ENCODE data around the gene CD302. TPM values are rescaled to one million over a fixed set of nuclear protein-coding genes. Genes with fewer than 3 reads are reported as not detected.
"Not testable (repeated sequence)": the region's sequence is repeated elsewhere in the genome, so short reads cannot be mapped to it uniquely, and the experiment has no call there.

Gene CD302
- total RNA-seq, 1 donor from 2014 or later, result 10.8 TPM

DNA sequence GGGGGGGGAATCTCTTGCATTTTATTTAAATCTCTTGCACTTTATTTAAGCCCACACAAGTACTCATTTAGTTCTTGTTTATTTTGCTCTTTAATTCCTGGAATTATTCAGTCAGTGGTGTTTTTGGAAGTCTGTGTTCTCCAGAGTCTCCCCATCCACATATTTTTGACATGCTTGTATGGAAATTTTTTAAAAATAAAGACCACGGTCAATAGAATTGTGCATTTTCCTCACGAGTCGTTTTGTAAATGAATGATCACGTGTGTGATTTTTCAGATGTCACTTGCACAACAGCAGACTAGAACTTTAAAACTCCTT, 824 bp downstream of the CD302 start:
- intact Hi-C loops (cut with DNase I), result loop anchor here (5.0 kb wide), 2 partner anchors 85 to 180 kb away; partner anchors contain the start of genes BAZ2B and MARCHF7
- no peak for DNase-seq (ENCODE audit: low spot score)

DNA sequence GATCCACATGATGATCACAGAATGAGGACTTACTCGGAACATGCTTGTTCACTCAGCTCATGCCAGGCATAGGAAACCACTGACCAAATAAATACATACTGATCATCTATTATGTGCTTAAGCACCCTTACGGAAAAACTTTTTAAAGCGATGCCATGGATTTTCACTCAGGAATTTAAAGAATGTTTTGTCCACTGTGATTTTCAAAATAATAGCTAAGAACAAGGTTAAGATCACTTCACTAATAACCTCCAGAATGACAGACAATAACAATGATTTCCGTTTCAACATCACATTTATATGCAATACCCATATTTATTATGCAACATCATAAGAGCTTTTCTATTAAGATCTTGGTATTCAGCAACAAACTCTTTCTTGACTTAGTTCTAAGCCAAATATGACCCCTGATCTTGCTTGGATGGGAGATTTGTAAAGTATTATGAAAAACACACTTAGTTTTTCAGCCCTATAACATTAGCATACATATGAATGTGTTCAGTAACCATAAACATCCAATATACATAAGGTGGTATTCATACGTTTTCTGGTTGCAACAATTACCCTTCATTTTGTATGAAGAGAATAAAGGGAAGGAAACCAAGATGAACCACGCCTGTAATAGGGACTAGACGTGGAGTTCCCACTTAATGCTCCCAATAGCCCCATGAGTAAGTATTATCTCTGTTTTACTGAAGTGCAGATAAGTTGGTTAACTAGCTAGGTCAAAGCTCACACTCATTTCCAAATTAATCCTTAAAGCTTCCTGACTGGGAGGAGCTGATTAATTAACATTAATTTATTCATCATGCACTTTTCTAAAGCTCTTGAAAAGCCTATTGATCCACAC, 1.9 kb downstream of the CD302 start:
- intact Hi-C loops (cut with DNase I), result loop anchor here (5.0 kb wide), 2 partner anchors 84 to 179 kb away; partner anchors contain the start of genes BAZ2B and MARCHF7
- DNase-seq (ENCODE audit: low spot score), result no peak

DNA sequence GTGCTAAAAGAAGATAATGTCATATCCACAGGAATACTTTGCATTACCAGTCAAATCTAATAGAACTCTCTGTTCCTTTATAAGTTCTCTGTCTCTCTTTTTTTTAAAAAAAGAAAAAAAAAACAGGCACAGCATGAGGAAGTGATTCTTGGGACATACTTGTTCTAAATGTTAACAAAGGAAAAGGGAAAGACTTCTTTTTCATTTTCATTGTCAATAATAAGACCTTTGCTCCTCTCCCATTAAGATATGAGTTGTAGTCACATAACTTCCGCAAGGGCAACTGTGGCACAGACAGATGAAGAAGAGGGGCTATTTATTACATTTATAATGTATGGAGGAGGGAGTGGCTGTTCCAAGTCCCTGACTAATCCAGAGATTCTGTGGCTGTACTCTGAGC, 4.7 kb downstream of the CD302 start:
- no peak for DNase-seq (ENCODE audit: low spot score)
- intact Hi-C loops (cut with DNase I), result no loop called here

DNA sequence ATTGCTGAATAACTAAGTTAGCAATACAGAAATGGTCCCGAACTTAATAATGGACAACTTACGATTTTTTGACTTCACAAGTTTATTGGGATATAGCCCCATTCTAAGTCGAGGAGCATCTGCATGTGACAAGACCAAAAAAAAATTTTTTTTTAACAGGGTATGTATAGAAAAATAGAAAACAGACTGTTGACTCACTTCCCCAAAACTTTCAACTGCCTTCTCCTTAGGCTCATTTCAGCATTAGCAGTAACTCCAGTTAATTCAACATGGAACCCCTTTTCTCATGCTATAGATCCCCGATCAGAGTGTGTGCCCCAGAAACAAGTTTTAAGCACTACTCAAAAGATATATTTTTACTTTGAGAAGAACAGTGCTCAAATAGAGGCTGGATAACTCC, 5.4 kb downstream of the CD302 start:
- intact Hi-C loops (cut with DNase I), result no loop called here
- no peak for DNase-seq (ENCODE audit: low spot score)

DNA sequence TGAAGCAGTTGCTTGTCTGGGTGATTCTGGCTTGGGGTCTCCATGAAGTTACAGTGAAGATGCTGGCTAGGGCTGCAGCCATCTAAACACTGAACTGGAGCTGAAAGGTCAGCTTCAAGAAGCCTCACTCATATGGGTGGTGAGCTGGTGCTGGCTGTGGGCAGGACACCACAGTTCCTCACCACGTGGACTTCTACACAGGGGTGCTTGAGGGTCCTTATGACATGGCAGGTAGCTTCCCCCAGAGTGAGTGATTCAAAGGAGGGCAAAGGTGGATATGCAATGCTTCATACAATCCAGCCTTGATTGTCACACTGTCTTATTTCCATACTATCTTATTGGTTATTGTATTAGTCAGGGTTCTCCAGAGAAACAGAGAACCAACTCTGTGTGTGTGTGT, 6.0 kb downstream of the CD302 start:
- intact Hi-C loops (cut with DNase I), result no loop called here
- DNase-seq (ENCODE audit: low spot score), result no peak

DNA sequence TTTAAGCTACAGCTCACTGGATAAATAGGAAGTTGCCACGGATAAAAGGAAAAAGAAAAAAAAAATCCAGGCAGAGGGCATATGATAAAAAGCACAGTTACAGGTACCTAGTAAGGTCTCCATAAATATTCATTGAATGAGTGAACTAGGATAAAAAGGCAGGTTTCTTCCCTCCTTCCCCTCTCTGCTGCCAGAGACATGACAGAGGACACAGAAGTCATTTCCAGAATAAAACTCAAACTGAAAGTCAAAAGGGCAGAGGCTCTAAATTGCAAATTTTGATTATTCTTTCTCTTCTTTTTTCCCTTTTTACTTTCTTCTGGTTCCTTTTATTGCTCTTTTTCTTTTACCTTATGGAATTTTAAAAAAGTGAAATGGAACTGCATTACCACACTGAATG, 7.7 kb downstream of the CD302 start:
- intact Hi-C loops (cut with DNase I), result no loop called here
- DNase-seq (ENCODE audit: low spot score), result no peak

DNA sequence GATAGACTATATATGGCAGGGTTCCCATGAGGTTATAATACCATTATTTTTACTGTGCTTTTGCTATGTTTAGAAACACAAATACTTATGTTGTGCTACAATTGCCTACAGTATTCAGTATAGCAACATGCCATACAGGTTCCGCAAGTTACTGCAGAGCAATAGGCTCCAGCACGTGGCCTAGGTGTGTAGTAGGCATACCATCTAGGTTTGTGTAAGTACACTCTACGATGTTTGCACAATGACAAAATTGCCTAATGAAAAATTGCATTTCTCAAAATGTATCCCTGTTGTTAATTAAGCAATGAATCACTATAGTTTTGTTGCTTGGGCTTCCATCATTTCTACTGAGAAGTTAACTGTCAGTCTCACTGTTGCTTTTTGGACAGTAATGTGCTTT, 9.8 kb downstream of the CD302 start:
- intact Hi-C loops (cut with DNase I), result no loop called here
- no peak for DNase-seq (ENCODE audit: low spot score)

DNA sequence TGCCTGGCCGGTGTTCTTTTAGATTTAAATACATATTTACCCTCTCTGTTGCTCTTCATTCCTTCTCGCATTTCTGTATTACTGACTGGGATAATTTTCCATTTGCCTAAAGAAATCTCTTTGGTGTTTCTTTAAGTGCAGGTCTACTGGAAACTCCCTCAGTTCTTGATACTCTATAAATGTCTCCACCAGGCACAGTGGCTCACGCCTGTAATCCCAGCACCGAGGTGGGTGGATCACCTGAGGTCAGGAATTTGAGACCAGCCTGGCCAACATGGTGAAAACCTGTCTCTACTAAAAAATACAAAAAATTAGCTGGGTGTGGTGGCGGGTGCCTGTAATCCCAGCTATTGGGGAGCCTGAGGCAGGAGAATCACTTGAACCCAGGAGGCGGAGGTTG, 10.4 kb downstream of the CD302 start:
- intact Hi-C loops (cut with DNase I); DNase-seq (ENCODE audit: low spot score): not testable (repeated sequence)

DNA sequence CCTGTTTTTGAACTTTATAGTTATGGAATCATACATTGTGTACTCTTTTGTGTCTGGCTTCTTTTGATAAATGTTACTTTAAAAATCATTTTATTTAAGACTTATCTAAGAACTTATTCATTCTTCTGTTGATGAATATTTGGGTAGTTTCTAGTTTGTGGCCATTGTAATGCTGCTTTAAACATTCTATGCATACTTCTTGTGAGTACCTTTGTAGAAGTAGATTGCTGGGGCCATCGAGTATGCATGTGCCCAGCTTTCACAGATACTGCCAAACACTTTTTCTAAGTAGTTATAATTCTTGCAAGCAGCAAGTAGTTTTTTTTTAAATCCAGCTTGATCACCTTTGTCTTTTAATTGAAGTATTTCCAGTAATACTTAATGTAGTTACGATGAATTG, 11.1 kb downstream of the CD302 start:
- no peak for DNase-seq (ENCODE audit: low spot score)
- intact Hi-C loops (cut with DNase I), result no loop called here

DNA sequence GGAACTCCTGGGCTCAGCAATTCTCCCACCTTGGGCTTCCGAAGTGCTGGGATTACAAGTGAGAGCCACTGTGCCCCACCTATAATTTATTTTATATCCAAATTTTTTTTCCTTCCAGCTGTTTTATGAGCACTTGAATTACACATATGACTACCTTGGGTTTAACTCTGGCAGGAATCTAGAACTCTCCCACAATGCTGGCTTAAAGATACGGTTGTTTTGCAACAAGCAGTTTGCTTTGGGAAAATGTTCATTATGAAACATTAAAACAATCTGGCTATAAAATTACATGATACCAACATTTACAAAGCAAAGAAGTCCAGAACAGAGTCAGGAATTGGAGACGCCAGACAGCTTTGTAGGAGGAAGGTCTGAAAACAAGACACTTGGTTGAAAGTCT, 12.8 kb downstream of the CD302 start:
- DNase-seq (ENCODE audit: low spot score), result no peak
- intact Hi-C loops (cut with DNase I), result no loop called here

DNA sequence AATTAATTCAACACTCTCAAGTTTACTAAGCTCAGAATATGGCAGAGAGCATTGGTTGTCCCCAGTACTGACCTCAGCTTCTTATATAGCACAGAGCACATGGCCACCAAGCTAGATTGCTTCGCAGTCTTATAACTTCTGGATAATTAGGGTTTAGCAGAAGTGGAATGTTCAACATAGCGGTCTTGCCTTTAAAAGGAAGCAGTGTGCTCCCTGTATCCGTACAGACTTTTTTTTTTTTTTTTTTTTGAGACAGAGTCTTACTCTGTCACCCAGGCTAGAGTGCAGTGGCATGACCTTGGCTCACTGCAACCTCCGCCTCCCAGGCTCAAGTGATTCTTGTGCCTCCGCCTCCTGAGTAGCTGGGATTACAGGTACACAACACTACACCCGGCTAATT, 13.3 kb downstream of the CD302 start:
- DNase-seq (ENCODE audit: low spot score); intact Hi-C loops (cut with DNase I): not testable (repeated sequence)

DNA sequence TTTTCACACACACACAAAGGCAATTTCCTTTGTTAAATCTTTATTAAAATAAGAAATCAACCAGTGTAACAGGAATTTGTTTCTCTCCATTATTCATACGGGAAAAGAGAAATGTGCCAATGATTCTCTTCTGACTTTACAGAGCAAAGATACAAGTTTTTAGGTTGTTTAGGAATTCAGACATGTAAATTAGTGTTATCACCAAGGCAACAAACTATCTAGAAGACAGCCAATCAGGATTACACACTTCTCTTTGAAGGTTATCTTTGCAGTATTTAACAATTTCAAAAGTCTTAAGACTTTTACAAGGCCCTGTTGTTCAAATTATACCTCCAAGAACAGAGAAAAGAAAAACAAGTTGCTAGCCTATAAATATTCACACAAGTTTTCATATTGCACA, 14.5 kb downstream of the CD302 start:
- intact Hi-C loops (cut with DNase I), result no loop called here
- no peak for DNase-seq (ENCODE audit: low spot score)

DNA sequence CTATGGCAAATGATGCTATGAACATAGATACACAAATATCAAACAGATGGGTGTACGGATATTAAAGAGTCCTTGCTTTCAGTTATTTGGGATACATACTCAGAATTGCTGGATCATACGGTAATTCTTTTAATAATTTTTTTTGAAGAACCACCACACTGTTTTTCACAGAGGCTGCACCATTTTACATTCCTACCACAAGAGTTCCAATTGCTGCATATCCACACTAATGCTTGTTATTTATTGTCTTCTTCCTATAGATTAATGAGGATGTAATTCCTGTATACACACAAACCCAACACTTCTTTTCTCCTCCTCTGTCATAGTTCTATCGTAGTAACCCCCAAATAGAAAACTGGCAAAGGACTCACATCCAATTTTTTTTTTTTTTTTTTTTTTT, 21.7 kb downstream of the CD302 start:
- DNase-seq (ENCODE audit: low spot score), result no peak
- intact Hi-C loops (cut with DNase I), result no loop called here

DNA sequence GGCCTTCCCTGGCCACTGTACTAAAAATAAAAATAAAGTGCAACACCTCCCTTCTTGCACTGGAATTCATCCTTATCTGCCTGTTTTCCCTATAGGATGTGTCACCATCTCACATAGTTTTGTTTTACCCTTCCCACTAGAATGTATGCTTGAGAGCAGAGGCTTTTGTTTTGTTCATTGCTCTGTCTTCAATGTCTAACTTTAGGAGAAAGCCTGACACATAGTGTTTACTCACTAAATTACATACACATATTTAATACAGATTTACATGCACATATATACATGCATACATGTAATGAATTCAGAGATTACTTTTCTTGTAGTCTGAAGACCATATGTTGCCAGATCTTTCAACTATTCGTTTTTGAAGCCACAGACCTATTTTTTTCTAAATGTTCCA, 23.0 kb downstream of the CD302 start:
- no peak for DNase-seq (ENCODE audit: low spot score)
- intact Hi-C loops (cut with DNase I), result no loop called here

DNA sequence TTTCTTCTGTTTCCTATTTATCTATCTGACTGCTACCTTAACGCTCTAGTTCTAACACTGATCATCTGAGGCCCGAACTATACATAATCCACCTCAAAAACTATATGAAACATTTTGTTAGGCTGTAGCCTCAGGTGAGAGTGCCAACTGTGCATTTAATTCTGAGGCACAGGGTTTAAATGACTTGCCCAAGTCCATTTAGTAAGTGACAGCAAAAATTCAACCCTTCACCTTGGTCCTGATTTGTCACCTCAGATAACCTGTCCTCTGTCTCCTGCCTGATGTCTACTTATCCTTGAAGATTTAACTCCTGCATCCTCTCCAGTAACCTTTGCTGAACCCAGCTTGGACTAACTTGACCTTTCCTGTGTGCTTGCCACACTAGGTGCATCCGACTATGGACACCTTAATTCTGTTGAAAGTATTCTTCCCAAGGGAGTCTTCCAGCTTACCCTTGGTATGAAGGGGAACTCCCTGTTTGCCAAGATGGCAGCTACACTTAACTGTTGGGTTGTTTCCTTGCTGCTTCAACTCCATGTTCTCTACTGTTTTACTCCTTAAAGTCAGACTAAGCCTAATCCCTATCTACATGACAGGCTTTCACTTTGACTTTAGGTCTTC, 23.5 kb downstream of the CD302 start:
- intact Hi-C loops (cut with DNase I), result no loop called here
- no peak for DNase-seq (ENCODE audit: low spot score)

DNA sequence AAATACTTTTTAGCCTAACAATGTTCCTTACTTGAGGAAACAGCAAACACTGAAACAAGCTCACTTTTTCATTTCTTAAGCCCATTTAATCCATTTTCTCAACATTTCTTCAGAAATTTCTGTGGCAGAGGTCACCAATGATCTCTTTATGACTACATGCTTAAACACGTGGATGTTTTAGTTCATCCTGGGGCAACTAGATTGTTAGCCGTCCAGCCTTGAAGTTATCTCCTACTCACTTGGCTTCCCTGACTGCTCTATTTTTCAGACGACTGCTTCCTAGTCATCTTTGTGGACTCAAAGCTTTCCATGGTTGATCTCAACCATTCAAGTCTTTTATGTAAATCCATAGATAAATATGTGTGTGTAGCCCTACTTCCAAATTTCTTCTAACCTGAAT, 24.1 kb downstream of the CD302 start:
- intact Hi-C loops (cut with DNase I), result no loop called here
- no peak for DNase-seq (ENCODE audit: low spot score)

DNA sequence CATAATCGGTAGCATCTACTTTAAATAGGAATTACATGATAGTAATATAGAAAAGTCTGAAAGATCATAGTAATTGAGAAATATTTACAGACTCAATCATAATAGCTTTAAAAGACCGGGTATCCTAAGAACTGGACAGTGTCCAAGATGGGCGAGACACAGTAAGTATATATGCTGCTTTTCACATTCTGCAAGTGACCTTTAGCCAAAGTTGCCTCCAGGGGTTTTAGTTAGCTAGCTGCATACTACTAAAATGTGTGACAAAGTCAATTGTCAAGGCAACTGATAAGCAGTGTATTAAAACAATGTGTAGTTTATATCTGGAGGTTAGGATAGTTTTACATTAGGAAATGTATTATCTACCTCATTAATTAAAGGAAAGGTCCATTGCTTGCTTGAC, 24.6 kb downstream of the CD302 start:
- intact Hi-C loops (cut with DNase I), result no loop called here
- DNase-seq (ENCODE audit: low spot score), result no peak

DNA sequence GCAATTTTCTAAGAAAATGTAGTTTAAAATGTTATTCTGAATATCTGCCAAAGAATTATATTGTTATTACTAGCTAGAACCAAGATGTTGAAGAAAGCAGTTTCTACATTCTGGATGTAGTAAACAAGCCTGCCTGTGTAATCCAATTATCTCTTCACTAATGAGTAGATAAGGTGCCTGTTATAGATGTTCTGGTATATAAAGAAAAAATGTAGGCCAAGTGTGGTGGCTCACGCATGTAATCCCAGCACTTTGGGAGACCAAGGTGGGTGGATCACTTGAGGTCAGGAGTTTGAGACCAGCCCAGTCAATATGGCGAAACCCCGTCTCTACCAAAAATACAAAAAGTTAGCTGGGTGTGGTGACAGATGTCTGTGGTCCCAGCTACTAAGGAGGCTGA, 28.9 kb downstream of the CD302 start:
- no peak for DNase-seq (ENCODE audit: low spot score)
- intact Hi-C loops (cut with DNase I), result no loop called here

DNA sequence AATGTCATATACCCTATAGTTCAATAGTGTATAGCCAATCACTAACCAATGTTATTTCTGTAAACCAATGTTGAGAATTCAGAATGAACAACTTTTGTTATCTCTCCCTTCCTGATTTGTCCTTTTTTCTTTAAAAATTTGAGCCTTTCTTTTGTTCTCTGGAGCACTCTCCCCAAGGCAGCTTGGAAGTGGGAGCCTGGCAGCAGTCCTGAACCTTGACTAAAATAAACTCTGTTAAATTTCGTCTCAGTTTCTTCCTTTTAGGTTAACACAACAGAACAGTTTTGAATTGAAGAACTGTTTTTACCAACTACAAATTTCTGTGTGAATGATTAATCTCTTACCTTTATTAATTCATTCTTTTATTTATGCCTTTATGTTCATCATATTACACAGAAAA, 35.9 kb downstream of the CD302 start:
- no peak for DNase-seq (ENCODE audit: low spot score)
- intact Hi-C loops (cut with DNase I), result no loop called here

DNA sequence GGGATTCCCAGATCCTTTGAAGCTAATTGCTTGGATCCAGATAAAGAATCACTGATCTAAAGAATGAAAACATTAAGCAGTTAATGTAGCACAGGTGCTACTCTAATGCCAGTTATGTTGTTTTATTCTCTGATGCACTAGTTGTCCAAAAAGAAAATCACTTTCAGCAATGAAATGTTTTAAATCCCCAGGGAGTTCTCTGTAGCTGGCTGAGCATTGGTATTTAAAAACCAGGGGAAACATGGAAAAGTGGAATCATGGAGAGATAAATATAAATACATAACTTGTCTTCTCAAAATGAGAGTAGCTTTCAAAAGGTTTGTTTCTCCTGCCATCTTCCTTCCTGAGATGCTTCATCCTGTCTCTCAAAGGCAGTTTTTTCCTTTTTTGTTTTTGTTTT, 37.7 kb downstream of the CD302 start:
- no peak for DNase-seq (ENCODE audit: low spot score)
- intact Hi-C loops (cut with DNase I), result no loop called here

DNA sequence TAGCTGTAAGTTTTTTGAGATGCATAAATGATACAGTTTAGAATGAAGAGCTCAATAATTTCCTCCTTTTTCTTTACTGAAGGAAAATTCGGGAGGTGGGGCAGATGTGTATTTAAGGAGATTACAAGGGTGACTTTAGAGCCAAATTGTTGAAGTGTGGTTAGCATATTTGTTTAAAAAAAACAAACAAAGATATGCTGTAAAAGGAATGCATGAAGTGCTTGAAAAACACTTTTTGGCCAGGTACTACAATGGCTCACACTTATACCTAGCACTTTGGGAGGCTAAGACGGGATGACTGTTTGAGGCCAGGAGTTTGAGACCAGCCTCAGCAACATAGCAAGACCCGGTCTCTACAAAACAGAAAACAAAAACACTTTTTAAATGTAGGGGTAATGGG, 38.4 kb downstream of the CD302 start:
- DNase-seq (ENCODE audit: low spot score), result no peak
- intact Hi-C loops (cut with DNase I), result no loop called here

DNA sequence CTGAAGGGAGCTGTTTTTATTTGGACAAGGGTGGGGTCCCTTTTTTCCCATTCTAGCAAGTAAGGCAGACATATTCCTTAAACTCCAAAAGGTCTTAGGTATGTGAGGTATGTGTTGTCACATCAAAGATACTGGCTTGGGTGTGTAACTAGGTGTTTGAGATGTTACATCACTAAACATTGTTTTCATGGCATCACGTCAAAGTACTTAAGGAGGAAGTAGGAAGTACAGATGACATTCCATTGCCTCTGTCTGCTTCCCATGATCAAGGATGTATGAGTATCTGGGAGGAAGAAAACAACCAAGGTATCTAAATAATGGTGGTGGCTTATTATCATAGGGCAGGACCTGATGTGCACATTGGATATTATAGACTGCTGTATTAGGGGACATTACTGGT, 39.3 kb downstream of the CD302 start:
- intact Hi-C loops (cut with DNase I), result no loop called here

More for the DNA sequence above, 39.3 kb downstream of the CD302 start:
- no peak for DNase-seq (ENCODE audit: low spot score)
